ENCODE measurements around the gene TSC22D4. TPM values are rescaled to one million over a fixed set of nuclear protein-coding genes. Genes with fewer than 3 reads are reported as not detected.
A peak's percentile ranks its signal among the peaks of the same experiment; 100 is the strongest.

The TSC22D4 gene
- total and polyA plus RNA-seq, 9 of the 15 experiments (the other 6 are each of a cell fraction or from before 2014, with no cell fraction given) = 0.37 to 107 (median 28.7) TPM

DNA sequence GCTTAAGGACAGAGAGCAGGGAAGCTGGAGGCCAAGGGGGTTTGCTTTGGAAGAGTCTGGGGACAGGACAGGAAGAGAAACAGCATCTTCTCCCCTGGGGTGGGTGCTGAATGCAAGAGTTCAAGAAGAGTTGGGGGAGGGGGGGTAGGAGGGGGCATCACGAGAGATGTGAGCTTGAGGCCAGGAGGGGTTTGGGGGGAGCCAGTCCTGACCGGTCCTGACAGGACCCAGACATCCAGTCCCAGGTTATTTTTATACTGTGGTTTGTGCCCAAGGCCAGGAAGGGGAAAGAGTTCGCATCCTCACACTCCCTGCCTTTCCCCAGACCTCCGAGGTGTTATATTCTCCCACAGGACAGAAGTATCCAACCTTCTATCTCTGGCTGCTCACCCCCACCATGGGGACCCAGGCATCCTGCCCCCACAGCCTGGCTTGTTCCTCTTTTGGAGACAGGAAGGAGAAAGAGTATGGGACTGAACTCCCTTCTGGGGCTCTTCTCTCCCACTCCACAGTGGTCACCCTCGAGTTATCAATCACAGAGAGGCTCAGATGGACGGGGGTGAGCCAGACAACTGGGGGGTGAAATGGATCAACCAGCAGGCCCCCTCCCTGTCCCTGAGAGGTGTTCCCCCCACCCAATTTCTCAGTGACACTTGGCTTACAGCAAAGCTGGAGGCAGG, 2.8 kb downstream of the TSC22D4 start:
- intact Hi-C loops (cut with micrococcal nuclease) (no loop called here), in situ Hi-C loops (cut with MboI) (no loop called here)
- Histone ChIP-seq H3K9me1 (ENCODE audit: control insufficient read depth, insufficient read depth, low read length) (peaks cover 6% of the 10 kb centered on the region), H3K9ac (ENCODE audit: insufficient read depth in 1 of 2, low read depth in 2 of 2, low read length in 2 of 2) (peak overlapping the region; percentile 76 to 94), H3K79me2 (ENCODE audit: control insufficient read depth, insufficient read depth, low read length) (peaks cover 58% of the 10 kb centered on the region), H2AFZ (ENCODE audit: low read depth, low read length) (no peak overlapping the region), H3K4me3 (peak overlapping the region; percentile 86), H3K4me1 (replicated peaks in 1 of 2; ENCODE audit: control insufficient read depth in 2 of 2, insufficient read depth in 2 of 2, low read length in 2 of 2) (peaks cover 44 to 81% of the 10 kb centered on the region in 2 experiments), H3K36me3 (ENCODE audit: control insufficient read depth, insufficient read depth, low read length) (peaks cover 52% of the 10 kb centered on the region), H4K20me1 (replicated peaks; ENCODE audit: control insufficient read depth, insufficient read depth, low read length) (peaks cover 19% of the 10 kb centered on the region), H3K27ac (ENCODE audit: extremely low read depth, low read depth, low read length) (peak overlapping the region; percentile 55), H3K4me2 (ENCODE audit: insufficient read depth, low read length) (peak overlapping the region; percentile 86), H3K9me3 (replicated peaks; ENCODE audit: control insufficient read depth, insufficient read depth, low read depth, low read length) (no peaks in the 10 kb centered on the region), H3K27me3 (ENCODE audit: control insufficient read depth in 2 of 2, insufficient read depth in 2 of 2, low read length in 2 of 2) (no peaks in the 10 kb centered on the region)
- ChIA-PET POLR2A (interaction anchor here (1.0 to 1.8 kb wide), 4 partner anchors 14 to 109 kb away, joined by 3 to 4 read pairs (median 3); no protein-coding TSS in a partner anchor), CTCF (ENCODE audit: low intra/inter-chr PET ratio) (no interaction called here)
- no peak for FAIRE-seq
- peak; percentile 46 for TF ChIP-seq REST (IDR thresholded peaks at IDR 0.05; ENCODE audit: borderline replicate concordance)
- no peak for TF ChIP-seq REST (CRISPR knock-in tag; IDR thresholded peaks at IDR 0.05; ENCODE audit: low read depth)
- TF ChIP-seq SMARCE1 (IDR thresholded peaks at IDR 0.05) = no peak
- TF ChIP-seq, protein P1, sequence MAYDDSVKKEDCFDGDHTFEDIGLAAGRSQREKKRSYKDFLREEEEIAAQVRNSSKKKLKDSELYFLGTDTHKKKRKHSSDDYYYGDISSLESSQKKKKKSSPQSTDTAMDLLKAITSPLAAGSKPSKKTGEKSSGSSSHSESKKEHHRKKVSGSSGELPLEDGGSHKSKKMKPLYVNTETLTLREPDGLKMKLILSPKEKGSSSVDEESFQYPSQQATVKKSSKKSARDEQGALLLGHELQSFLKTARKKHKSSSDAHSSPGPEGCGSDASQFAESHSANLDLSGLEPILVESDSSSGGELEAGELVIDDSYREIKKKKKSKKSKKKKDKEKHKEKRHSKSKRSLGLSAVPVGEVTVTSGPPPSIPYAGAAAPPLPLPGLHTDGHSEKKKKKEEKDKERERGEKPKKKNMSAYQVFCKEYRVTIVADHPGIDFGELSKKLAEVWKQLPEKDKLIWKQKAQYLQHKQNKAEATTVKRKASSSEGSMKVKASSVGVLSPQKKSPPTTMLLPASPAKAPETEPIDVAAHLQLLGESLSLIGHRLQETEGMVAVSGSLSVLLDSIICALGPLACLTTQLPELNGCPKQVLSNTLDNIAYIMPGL (CRISPR knock-in tag; IDR thresholded peaks at IDR 0.05) = no peak
- no peak for TF ChIP-seq MCM2 (IDR thresholded peaks at IDR 0.05; ENCODE audit: low read depth)
- no peak for TF ChIP-seq ZNF79 (CRISPR knock-in tag; IDR thresholded peaks at IDR 0.05; ENCODE audit: low read depth)
- no peak for TF ChIP-seq PRMT5 (CRISPR knock-in tag; IDR thresholded peaks at IDR 0.05)
- no peak for TF ChIP-seq VEZF1 (CRISPR knock-in tag; IDR thresholded peaks at IDR 0.05)
- no peak for TF ChIP-seq ZFP30 (CRISPR knock-in tag; IDR thresholded peaks at IDR 0.05; ENCODE audit: borderline replicate concordance)
- no peak for ATAC-seq
- WGBS (ENCODE audit: insufficient coverage, low coverage, missing lambda C conversion rate) = 17% methylated on average over 4 of the region's 6 CpGs
- BruUV-seq (replicated peaks) = no TSS peak
- peak in 2 of 4 experiments; percentile 20 to 25 for DNase-seq (ENCODE audit: extremely low read depth in 1 of 4, low spot score in 3 of 4)

Measured in K562 (cell line).